Gastrocnemius medialis (tissue), 4 donors: ENCODE data around the gene SAMMSON. TPM values are rescaled to one million over a fixed set of nuclear protein-coding genes. Genes with fewer than 3 reads are reported as not detected.
A peak's percentile ranks its signal among the peaks of the same experiment; 100 is the strongest.

Experiments
- ATAC-seq, 2 donors: fragments of 150-250 bp; one replicate each; pipeline ENCODE4 v1.9.1; 2016
- DNase-seq, 2 donors: peaks; one replicate each; pipeline ENCODE4 v3.0.0-alpha.2; 2019
- H3K27ac ChIP-seq, 4 donors: fragments of 200-600 bp; sonication (generic); 1 replicate in 1 of 4; 2 replicates in 3 of 4; pipeline ENCODE4 v1.5.1; 2016 to 2018; ENCODE audit warnings: mild to moderate bottlenecking in 2 of 4, moderate library complexity in 1 of 4
- H3K27me3 ChIP-seq, 3 donors: fragments of 200-600 bp; sonication (generic) in 2 of 3; 1 replicate in 1 of 3; 2 replicates in 2 of 3; pipeline versions ENCODE4 v1.5.1 to v1.6.0; 2016 to 2019; ENCODE audit warnings: mild to moderate bottlenecking in 1 of 3, moderate library complexity in 1 of 3
- H3K36me3 ChIP-seq, 2 donors: fragments of 200-600 bp; sonication (generic) in 1 of 2; one replicate each; pipeline ENCODE4 v1.5.1; 2017 to 2018
- H3K4me1 ChIP-seq, 2 donors: fragments of 200-600 bp; sonication (generic) in 1 of 2; one replicate each; pipeline ENCODE4 v1.5.1; 2016 to 2017; ENCODE audit warnings: mild to moderate bottlenecking in 2 of 2
- H3K4me3 ChIP-seq, 4 donors: fragments of 200-600 bp; sonication (generic) in 3 of 4; 1 replicate in 1 of 4; 2 replicates in 3 of 4; pipeline ENCODE4 v1.5.1; 2016 to 2019; ENCODE audit warnings: mild to moderate bottlenecking in 2 of 4
- H3K9me3 ChIP-seq, 3 donors: fragments of 200-600 bp; sonication (generic) in 2 of 3; 1 replicate in 1 of 3; 2 replicates in 2 of 3; pipeline ENCODE4 v1.5.1; 2016 to 2019
- CTCF ChIP-seq, 5 experiments: fragments of 450-650 bp in 3 of 5; fragments of 200-600 bp in 2 of 5; sonication (generic) in 2 of 5; IDR thresholded peaks in 4 of 5; conservative IDR thresholded peaks in 1 of 5; 1 replicate in 4 of 5; 2 replicates in 1 of 5; pipeline ENCODE4 v1.5.1; 2016 to 2019; ENCODE audit warnings: antibody characterized with exemption in 5 of 5, mild to moderate bottlenecking in 3 of 5, moderate library complexity in 3 of 5
- POLR2A ChIP-seq, 2 donors: fragments of 450-650 bp; IDR thresholded peaks; one replicate each; pipeline ENCODE4 v1.6.1; 2017; ENCODE audit warnings: antibody characterized with exemption in 2 of 2, mild to moderate bottlenecking in 2 of 2, moderate library complexity in 2 of 2
- in situ Hi-C, 4 donors: fragments of 200-750 bp; cut with MboI; loops; one replicate each; pipeline versions ENCODE4 v1.15.0 to v1.8.0; 2017; ENCODE audit warnings: low sequenced_read_pairs in 4 of 4
- intact Hi-C: fragments of 100-400 bp; cut with DNase I; formaldehyde crosslinking; loops from one replicate; pipeline ENCODE4 v1.15.1; 2023; ENCODE audit warnings: low total_unique reads
- total RNA-seq, 4 donors: library from RNA; depleted of rRNA; stranded (reverse); fragments of >200 nt; gene quantifications; one replicate each; pipeline versions ENCODE4 v1.1.0 to v1.2.3, GENCODE V29; 2016

The SAMMSON gene
- total RNA-seq, result not detected

GRCh38 chr3:69999140-70000027 lies at the start of gene SAMMSON:
Gene SAMMSON (plus strand): TSS chr3:69999733.
- Histone ChIP-seq H3K36me3 (no peaks in the 10 kb centered on the region), H3K4me1 (peaks cover 0 to 3% of the 10 kb centered on the region in 2 donors), H3K27ac (no peak within 1 kb of the TSS), H3K27me3 (no peaks in the 10 kb centered on the region), H3K4me3 (peak within 1 kb of the TSS in 2 of 4 donors; percentile 19 to 51), H3K9me3 (no peaks in the 10 kb centered on the region)
- TF ChIP-seq POLR2A (IDR thresholded peaks at IDR 0.05) (no peak), CTCF (IDR thresholded peaks at IDR 0.05 in 4 of 5, conservative IDR thresholded peaks at IDR 0.05 in 1 of 5) (no peak)
- intact Hi-C loops (no loop called here), in situ Hi-C loops (no loop called here)
- DNase-seq, result no peak
- no peak for ATAC-seq

- intact Hi-C loops (no loop called here), in situ Hi-C loops (loop anchor here in 1 of 4 donors (10.0 kb wide), 1 partner anchor 257 kb away; no protein-coding TSS in a partner anchor)
- Histone ChIP-seq H3K36me3 (peaks cover 0 to 32% of the 10 kb centered on the region in 2 donors), H3K9me3 (no peaks in the 10 kb centered on the region), H3K27me3 (no peaks in the 10 kb centered on the region), H3K27ac (no peak overlapping the region), H3K4me3 (no peak overlapping the region), H3K4me1 (no peaks in the 10 kb centered on the region)
- ATAC-seq (no peak), DNase-seq (no peak)
- TF ChIP-seq CTCF (IDR thresholded peaks at IDR 0.05 in 4 of 5, conservative IDR thresholded peaks at IDR 0.05 in 1 of 5) (no peak), POLR2A (IDR thresholded peaks at IDR 0.05) (no peak)
Observed at GRCh38 chr3:69951616-69952015, 47.9 kb upstream of the SAMMSON start.

- peaks cover 3 to 46% of the 10 kb centered on the region in 2 donors for H3K36me3 ChIP-seq
- TF ChIP-seq POLR2A (IDR thresholded peaks at IDR 0.05), result no peak
- TF ChIP-seq CTCF (IDR thresholded peaks at IDR 0.05 in 4 of 5, conservative IDR thresholded peaks at IDR 0.05 in 1 of 5), result no peak
- intact Hi-C loops (no loop called here), in situ Hi-C loops (loop anchor here in 1 of 4 donors (10.0 kb wide), 1 partner anchor 265 kb away; no protein-coding TSS in a partner anchor)
- no peaks in the 10 kb centered on the region for H3K27me3 ChIP-seq
- no peak overlapping the region for H3K27ac ChIP-seq
- no peaks in the 10 kb centered on the region for H3K9me3 ChIP-seq
- H3K4me3 ChIP-seq, result no peak overlapping the region
- DNase-seq, result no peak
- ATAC-seq, result no peak
- no peaks in the 10 kb centered on the region for H3K4me1 ChIP-seq
Observed at GRCh38 chr3:69959581-69959980, 40.0 kb upstream of the SAMMSON start.

- DNase-seq, result no peak
- ATAC-seq, result no peak
- H3K4me3 ChIP-seq, result no peak overlapping the region
- peaks cover 3 to 52% of the 10 kb centered on the region in 2 donors for H3K36me3 ChIP-seq
- in situ Hi-C loops, result no loop called here
- no peaks in the 10 kb centered on the region for H3K27me3 ChIP-seq
- H3K9me3 ChIP-seq, result no peaks in the 10 kb centered on the region
- TF ChIP-seq POLR2A (IDR thresholded peaks at IDR 0.05) (no peak), CTCF (IDR thresholded peaks at IDR 0.05 in 4 of 5, conservative IDR thresholded peaks at IDR 0.05 in 1 of 5) (no peak)
- no peaks in the 10 kb centered on the region for H3K4me1 ChIP-seq
- H3K27ac ChIP-seq, result no peak overlapping the region
- intact Hi-C loops, result no loop called here
Observed at GRCh38 chr3:69961706-69962439, 37.7 kb upstream of the SAMMSON start.
